ENCODE data around the gene SLC38A1. TPM values are rescaled to one million over a fixed set of nuclear protein-coding genes. Genes with fewer than 3 reads are reported as not detected.

SLC38A1 gene
- total and polyA plus RNA-seq, 2 donors from 2014 or later: 13.3 to 124 TPM

GRCh38 chr12:46184798-46185595 lies 83.8 kb downstream of the SLC38A1 start:
- Histone ChIP-seq H3K9ac (ENCODE audit: low read length in 3 of 3) (no peak overlapping the region), H3K36me3 (ENCODE audit: control insufficient read depth in 2 of 3, insufficient read depth in 3 of 3, low read length in 3 of 3) (no peaks in the 10 kb centered on the region), H3K4me1 (ENCODE audit: control insufficient read depth in 2 of 3, insufficient read depth in 2 of 3, low read depth in 1 of 3, low read length in 3 of 3) (no peaks in the 10 kb centered on the region), H3K9me3 (ENCODE audit: control insufficient read depth in 2 of 3, insufficient read depth in 1 of 3, low read length in 3 of 3) (no peaks in the 10 kb centered on the region), H3K4me3 (ENCODE audit: low read length in 3 of 3) (no peak overlapping the region), H3K27ac (ENCODE audit: low read depth in 2 of 2, low read length in 2 of 2) (no peak overlapping the region), H3K27me3 (ENCODE audit: control insufficient read depth, insufficient read depth, low read length) (no peaks in the 10 kb centered on the region)
- DNase-seq: no peak
- no peak for TF ChIP-seq CTCF (IDR thresholded peaks at IDR 0.05; ENCODE audit: borderline replicate concordance, extremely low read depth, insufficient read depth)
- no peak for FAIRE-seq
- intact Hi-C loops (cut with DNase I): no loop called here

GRCh38 chr12:46183112-46183511 lies 85.7 kb downstream of the SLC38A1 start:
- no peaks in the 10 kb centered on the region for H3K9me3 ChIP-seq (ENCODE audit: control insufficient read depth in 2 of 3, insufficient read depth in 1 of 3, low read length in 3 of 3)
- no peak overlapping the region for H3K27ac ChIP-seq (ENCODE audit: low read depth in 2 of 2, low read length in 2 of 2)
- H3K9ac ChIP-seq (ENCODE audit: low read length in 3 of 3): no peak overlapping the region
- H3K36me3 ChIP-seq (ENCODE audit: control insufficient read depth in 2 of 3, insufficient read depth in 3 of 3, low read length in 3 of 3): no peaks in the 10 kb centered on the region
- no peaks in the 10 kb centered on the region for H3K27me3 ChIP-seq (ENCODE audit: control insufficient read depth, insufficient read depth, low read length)
- no peak for TF ChIP-seq CTCF (IDR thresholded peaks at IDR 0.05; ENCODE audit: borderline replicate concordance, extremely low read depth, insufficient read depth)
- no peak overlapping the region for H3K4me3 ChIP-seq (ENCODE audit: low read length in 3 of 3)
- FAIRE-seq (no peak), DNase-seq (no peak)
- no peaks in the 10 kb centered on the region for H3K4me1 ChIP-seq (ENCODE audit: control insufficient read depth in 2 of 3, insufficient read depth in 2 of 3, low read depth in 1 of 3, low read length in 3 of 3)
- intact Hi-C loops (cut with DNase I): no loop called here

GRCh38 chr12:46181465-46181864 lies 87.4 kb downstream of the SLC38A1 start:
- TF ChIP-seq CTCF (IDR thresholded peaks at IDR 0.05; ENCODE audit: borderline replicate concordance, extremely low read depth, insufficient read depth): no peak
- Histone ChIP-seq H3K27me3 (ENCODE audit: control insufficient read depth, insufficient read depth, low read length) (no peaks in the 10 kb centered on the region), H3K9ac (ENCODE audit: low read length in 3 of 3) (no peak overlapping the region), H3K9me3 (ENCODE audit: control insufficient read depth in 2 of 3, insufficient read depth in 1 of 3, low read length in 3 of 3) (no peaks in the 10 kb centered on the region), H3K27ac (ENCODE audit: low read depth in 2 of 2, low read length in 2 of 2) (no peak overlapping the region), H3K4me1 (ENCODE audit: control insufficient read depth in 2 of 3, insufficient read depth in 2 of 3, low read depth in 1 of 3, low read length in 3 of 3) (peaks cover 0 to 2% (median 0%) of the 10 kb centered on the region in 3 donors), H3K36me3 (ENCODE audit: control insufficient read depth in 2 of 3, insufficient read depth in 3 of 3, low read length in 3 of 3) (no peaks in the 10 kb centered on the region), H3K4me3 (ENCODE audit: low read length in 3 of 3) (no peak overlapping the region)
- intact Hi-C loops (cut with DNase I): no loop called here
- FAIRE-seq: no peak
- DNase-seq: no peak
